SK-N-SH (cell line): Measurements from ENCODE around the gene S100Z. TPM values are rescaled to one million over a fixed set of nuclear protein-coding genes. Genes with fewer than 3 reads are reported as not detected.

ENCODE experiments used
- CTCF ChIA-PET: fragments of 300-600, 350-600 bp; formaldehyde crosslinking; extraction: SDS; loops from one replicate; lab custom pipeline; 2021; lab: Yijun Ruan, JAX
- POLR2A ChIA-PET: fragments of 350-600 bp; sonication (Branson Sonifier 250); formaldehyde crosslinking; extraction: SDS; loops from one replicate; lab custom pipeline; 2020; ENCODE audit warnings: antibody characterized with exemption, inconsistent platforms; lab: Yijun Ruan, JAX
- DNase-seq: peaks from one replicate; pipeline ENCODE4 v3.0.0; 2012
- H2AFZ ChIP-seq: fragments of 200-600 bp; sonication (generic); 2 replicates; pipeline ENCODE4 v1.8.1; 2016; ENCODE audit warnings: antibody characterized with exemption, mild to moderate bottlenecking, low read depth
- H3F3A ChIP-seq: fragments of 200-600 bp; sonication (generic); replicated peaks from 2 replicates; pipeline ENCODE3; 2016; ENCODE audit warnings: antibody characterized with exemption, mild to moderate bottlenecking; ENCODE audit not compliant: insufficient read depth
- H3K27ac ChIP-seq, 2 experiments: fragments of 200-500 bp in 1 of 2; fragments of 200-600 bp in 1 of 2; sonication (Bioruptor generic) in 1 of 2; sonication (generic), shearing (Covaris generic) in 1 of 2; 2 replicates each; pipeline versions ENCODE4 v1.5.1 to v1.6.1; 2014 to 2016; ENCODE audit warnings: low read depth in 2 of 2, inconsistent platforms in 1 of 2, low read length in 1 of 2, mild to moderate bottlenecking in 1 of 2, mixed read lengths in 1 of 2
- H3K27me3 ChIP-seq: fragments of 200-600 bp; sonication (generic), shearing (Covaris generic); 2 replicates; pipeline ENCODE4 v1.6.1; 2016; ENCODE audit warnings: mixed run types; ENCODE audit not compliant: insufficient read depth
- H3K36me3 ChIP-seq, 2 experiments: fragments of 200-500 bp in 1 of 2; fragments of 200-600 bp in 1 of 2; sonication (Bioruptor generic) in 1 of 2; sonication (generic) in 1 of 2; replicated peaks in 1 of 2; 2 replicates each; pipeline versions ENCODE3 to v1.5.1; 2014 to 2016; ENCODE audit warnings: low read length in 1 of 2, mild to moderate bottlenecking in 1 of 2; ENCODE audit not compliant: insufficient read depth in 2 of 2, control insufficient read depth in 1 of 2
- H3K4me1 ChIP-seq, 2 experiments: fragments of 200-500 bp in 1 of 2; fragments of 200-600 bp in 1 of 2; sonication (Bioruptor generic) in 1 of 2; sonication (generic), shearing (Covaris generic) in 1 of 2; 2 replicates each; pipeline versions ENCODE4 v1.5.1 to v1.6.1; 2014 to 2016; ENCODE audit warnings: low read depth in 1 of 2, low read length in 1 of 2, mixed run types in 1 of 2; ENCODE audit not compliant: insufficient read depth in 2 of 2, control insufficient read depth in 1 of 2
- H3K4me2 ChIP-seq: fragments of 200-600 bp; sonication (generic), shearing (Covaris generic); 2 replicates; pipeline ENCODE4 v1.6.1; 2017; ENCODE audit warnings: mixed run types
- H3K4me3 ChIP-seq, 2 experiments: fragments of 200-500 bp in 1 of 2; fragments of 200-600 bp in 1 of 2; sonication (Bioruptor generic) in 1 of 2; sonication (generic), shearing (Covaris generic) in 1 of 2; 2 replicates each; pipeline versions ENCODE4 v1.5.1 to v1.8.1; 2014 to 2016; ENCODE audit warnings: low read depth in 2 of 2, inconsistent platforms in 1 of 2, low read length in 1 of 2, mild to moderate bottlenecking in 1 of 2, mixed read lengths in 1 of 2, moderate library complexity in 1 of 2
- H3K79me2 ChIP-seq: fragments of 200-600 bp; sonication (generic); 2 replicates; pipeline ENCODE4 v1.8.1; 2017; ENCODE audit warnings: mild to moderate bottlenecking; ENCODE audit not compliant: insufficient read depth
- H3K9ac ChIP-seq: fragments of 200-600 bp; sonication (generic); 2 replicates; pipeline ENCODE4 v1.6.1; 2017; ENCODE audit warnings: mixed run types
- H3K9me2 ChIP-seq: fragments of 200-600 bp; sonication (generic); 2 replicates; pipeline ENCODE4 v1.6.1; 2017; ENCODE audit warnings: mixed run types
- H3K9me3 ChIP-seq: fragments of 200-600 bp; sonication (generic); 2 replicates; pipeline ENCODE4 v1.6.1; 2017; ENCODE audit warnings: mixed run types, mild to moderate bottlenecking, moderate library complexity
- H4K20me1 ChIP-seq: fragments of 200-600 bp; sonication (generic); 2 replicates; pipeline ENCODE4 v1.6.1; 2017; ENCODE audit warnings: mild to moderate bottlenecking, mixed run types; ENCODE audit not compliant: insufficient read depth
- EP300 ChIP-seq, 2 experiments: IDR thresholded peaks; 2 replicates each; pipeline versions ENCODE4 v1.4.0 to v1.6.1; 2012; ENCODE audit warnings: borderline replicate concordance in 1 of 2, low read depth in 1 of 2, low read length in 1 of 2
- EZH2phosphoT487 ChIP-seq: fragments of 200-600 bp; sonication (generic); IDR thresholded peaks from 2 replicates; pipeline ENCODE4 v1.6.1; 2017; ENCODE audit warnings: low read depth, mixed run types, mild to moderate bottlenecking, antibody characterized with exemption, moderate library complexity, borderline replicate concordance
- FOSL2 ChIP-seq: IDR thresholded peaks from 2 replicates; pipeline ENCODE4 v1.4.0; 2012; ENCODE audit warnings: low read depth, mild to moderate bottlenecking, moderate library complexity, borderline replicate concordance
- JUND ChIP-seq: IDR thresholded peaks from 2 replicates; pipeline ENCODE4 v1.4.0; 2012
- MXI1 ChIP-seq: IDR thresholded peaks from 2 replicates; pipeline ENCODE4 v1.6.1; 2012; ENCODE audit warnings: mild to moderate bottlenecking, low read depth, low read length, improper control_type of control experiment
- NFIC ChIP-seq: IDR thresholded peaks from 2 replicates; pipeline ENCODE4 v1.4.0; 2012; ENCODE audit warnings: borderline replicate concordance
- POLR2AphosphoS5 ChIP-seq: IDR thresholded peaks from 2 replicates; pipeline ENCODE4 v1.6.1; 2012; ENCODE audit warnings: low read depth, low read length
- RAD21 ChIP-seq: IDR thresholded peaks from 2 replicates; pipeline ENCODE4 v1.6.1; 2012; ENCODE audit warnings: mild to moderate bottlenecking, low read length
- RFX5 ChIP-seq: IDR thresholded peaks from 2 replicates; pipeline ENCODE4 v1.6.1; 2012; ENCODE audit warnings: mild to moderate bottlenecking, improper control_type of control experiment, low read length
- RXRA ChIP-seq: IDR thresholded peaks from 2 replicates; pipeline ENCODE4 v1.4.0; 2012; ENCODE audit warnings: low read depth, mild to moderate bottlenecking, borderline replicate concordance
- SIN3A ChIP-seq: IDR thresholded peaks from 2 replicates; pipeline ENCODE4 v1.6.1; 2012; ENCODE audit warnings: low read depth, mild to moderate bottlenecking, low read length, moderate library complexity, borderline replicate concordance
- TCF12 ChIP-seq: IDR thresholded peaks from 2 replicates; pipeline ENCODE4 v1.4.0; 2012
- TEAD4 ChIP-seq: IDR thresholded peaks from 2 replicates; pipeline ENCODE4 v1.4.0; 2012; ENCODE audit warnings: mild to moderate bottlenecking, borderline replicate concordance; ENCODE audit not compliant: insufficient read depth
- WGBS: methylation state at CpG from one replicate; pipeline ENCODE4 v1.1.6; 2017; ENCODE audit warnings: low lambda C conversion rate; 5-methylcytosine and 5-hydroxymethylcytosine counted together
- polyA plus RNA-seq, 3 experiments: library from polyadenylated mRNA; depleted of rRNA; stranded (reverse); fragments of >200 nt; gene quantifications; 2 replicates each; pipeline ENCODE4 v1.2.3, GENCODE V29; 2012
- TF ChIP-seq, protein P1 (sequence below): IDR thresholded peaks from 2 replicates; pipeline ENCODE4 v1.6.1; 2012; ENCODE audit warnings: mild to moderate bottlenecking, low read depth, low read length, moderate library complexity
- TF ChIP-seq, protein P2 (sequence below): IDR thresholded peaks from 2 replicates; pipeline ENCODE4; 2012
- TF ChIP-seq, protein P3 (sequence below): fragments of 200-600 bp; sonication (generic); IDR thresholded peaks from 2 replicates; pipeline ENCODE4 v1.6.1; 2017; ENCODE audit warnings: antibody characterized with exemption, mild to moderate bottlenecking, moderate library complexity

Gene S100Z
- polyA plus RNA-seq, 1 of the 3 experiments (the other 2 are of a cell fraction) = not detected

DNA sequence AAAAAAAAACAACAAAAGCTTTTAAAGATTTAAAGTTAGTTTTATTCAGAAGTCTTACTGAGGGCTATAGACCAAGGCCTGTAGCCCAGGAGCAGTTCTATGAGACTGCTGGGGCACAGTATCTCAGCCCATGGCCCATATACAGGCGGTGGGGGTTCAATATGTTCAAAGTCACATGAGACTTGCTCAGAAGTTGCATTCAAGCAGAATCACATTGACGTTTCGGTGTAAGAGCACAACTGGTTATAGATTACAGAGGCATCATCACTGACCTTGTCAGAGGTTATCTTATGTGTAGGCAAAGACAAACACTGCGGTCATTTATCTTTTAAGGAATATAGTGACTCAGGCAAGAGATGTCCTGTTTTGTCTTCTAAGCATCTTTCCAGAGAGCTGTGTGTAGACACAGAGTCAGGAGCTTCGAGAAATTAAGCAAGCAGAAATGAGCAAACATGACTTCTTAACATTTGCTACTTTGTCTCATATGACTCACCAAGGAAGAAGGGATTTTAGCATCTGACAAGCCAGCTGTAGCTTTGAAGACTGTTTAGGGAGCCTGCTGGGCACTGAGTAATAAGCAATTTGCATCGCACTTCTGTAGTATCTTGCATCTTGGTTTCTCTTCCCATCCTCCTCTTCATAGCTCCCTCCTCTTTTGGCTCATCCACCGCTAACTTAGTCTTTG is 43.9 kb upstream of the S100Z start (continued):
- TF ChIP-seq, protein P1, sequence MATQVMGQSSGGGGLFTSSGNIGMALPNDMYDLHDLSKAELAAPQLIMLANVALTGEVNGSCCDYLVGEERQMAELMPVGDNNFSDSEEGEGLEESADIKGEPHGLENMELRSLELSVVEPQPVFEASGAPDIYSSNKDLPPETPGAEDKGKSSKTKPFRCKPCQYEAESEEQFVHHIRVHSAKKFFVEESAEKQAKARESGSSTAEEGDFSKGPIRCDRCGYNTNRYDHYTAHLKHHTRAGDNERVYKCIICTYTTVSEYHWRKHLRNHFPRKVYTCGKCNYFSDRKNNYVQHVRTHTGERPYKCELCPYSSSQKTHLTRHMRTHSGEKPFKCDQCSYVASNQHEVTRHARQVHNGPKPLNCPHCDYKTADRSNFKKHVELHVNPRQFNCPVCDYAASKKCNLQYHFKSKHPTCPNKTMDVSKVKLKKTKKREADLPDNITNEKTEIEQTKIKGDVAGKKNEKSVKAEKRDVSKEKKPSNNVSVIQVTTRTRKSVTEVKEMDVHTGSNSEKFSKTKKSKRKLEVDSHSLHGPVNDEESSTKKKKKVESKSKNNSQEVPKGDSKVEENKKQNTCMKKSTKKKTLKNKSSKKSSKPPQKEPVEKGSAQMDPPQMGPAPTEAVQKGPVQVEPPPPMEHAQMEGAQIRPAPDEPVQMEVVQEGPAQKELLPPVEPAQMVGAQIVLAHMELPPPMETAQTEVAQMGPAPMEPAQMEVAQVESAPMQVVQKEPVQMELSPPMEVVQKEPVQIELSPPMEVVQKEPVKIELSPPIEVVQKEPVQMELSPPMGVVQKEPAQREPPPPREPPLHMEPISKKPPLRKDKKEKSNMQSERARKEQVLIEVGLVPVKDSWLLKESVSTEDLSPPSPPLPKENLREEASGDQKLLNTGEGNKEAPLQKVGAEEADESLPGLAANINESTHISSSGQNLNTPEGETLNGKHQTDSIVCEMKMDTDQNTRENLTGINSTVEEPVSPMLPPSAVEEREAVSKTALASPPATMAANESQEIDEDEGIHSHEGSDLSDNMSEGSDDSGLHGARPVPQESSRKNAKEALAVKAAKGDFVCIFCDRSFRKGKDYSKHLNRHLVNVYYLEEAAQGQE = no peak; the same call in 1 of the 2 replicates
- TF ChIP-seq TCF12 (peak; percentile 89), EZH2phosphoT487 (no peak), EP300 (IDR thresholded peaks at IDR 0.05; ENCODE audit: borderline replicate concordance in 1 of 2, low read depth in 1 of 2, low read length in 1 of 2) (peak in 1 of 2 experiments; percentile 85; a peak in 2 of 4 replicates), JUND (peak; percentile 80), SIN3A (no peak), TEAD4 (peak; percentile 76), RXRA (peak; percentile 85)
- TF ChIP-seq, protein P2, sequence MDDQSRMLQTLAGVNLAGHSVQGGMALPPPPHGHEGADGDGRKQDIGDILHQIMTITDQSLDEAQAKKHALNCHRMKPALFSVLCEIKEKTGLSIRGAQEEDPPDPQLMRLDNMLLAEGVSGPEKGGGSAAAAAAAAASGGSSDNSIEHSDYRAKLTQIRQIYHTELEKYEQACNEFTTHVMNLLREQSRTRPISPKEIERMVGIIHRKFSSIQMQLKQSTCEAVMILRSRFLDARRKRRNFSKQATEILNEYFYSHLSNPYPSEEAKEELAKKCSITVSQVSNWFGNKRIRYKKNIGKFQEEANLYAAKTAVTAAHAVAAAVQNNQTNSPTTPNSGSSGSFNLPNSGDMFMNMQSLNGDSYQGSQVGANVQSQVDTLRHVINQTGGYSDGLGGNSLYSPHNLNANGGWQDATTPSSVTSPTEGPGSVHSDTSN = peak; percentile 77
- TF ChIP-seq, protein P3, sequence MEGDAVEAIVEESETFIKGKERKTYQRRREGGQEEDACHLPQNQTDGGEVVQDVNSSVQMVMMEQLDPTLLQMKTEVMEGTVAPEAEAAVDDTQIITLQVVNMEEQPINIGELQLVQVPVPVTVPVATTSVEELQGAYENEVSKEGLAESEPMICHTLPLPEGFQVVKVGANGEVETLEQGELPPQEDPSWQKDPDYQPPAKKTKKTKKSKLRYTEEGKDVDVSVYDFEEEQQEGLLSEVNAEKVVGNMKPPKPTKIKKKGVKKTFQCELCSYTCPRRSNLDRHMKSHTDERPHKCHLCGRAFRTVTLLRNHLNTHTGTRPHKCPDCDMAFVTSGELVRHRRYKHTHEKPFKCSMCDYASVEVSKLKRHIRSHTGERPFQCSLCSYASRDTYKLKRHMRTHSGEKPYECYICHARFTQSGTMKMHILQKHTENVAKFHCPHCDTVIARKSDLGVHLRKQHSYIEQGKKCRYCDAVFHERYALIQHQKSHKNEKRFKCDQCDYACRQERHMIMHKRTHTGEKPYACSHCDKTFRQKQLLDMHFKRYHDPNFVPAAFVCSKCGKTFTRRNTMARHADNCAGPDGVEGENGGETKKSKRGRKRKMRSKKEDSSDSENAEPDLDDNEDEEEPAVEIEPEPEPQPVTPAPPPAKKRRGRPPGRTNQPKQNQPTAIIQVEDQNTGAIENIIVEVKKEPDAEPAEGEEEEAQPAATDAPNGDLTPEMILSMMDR = no peak

DNA sequence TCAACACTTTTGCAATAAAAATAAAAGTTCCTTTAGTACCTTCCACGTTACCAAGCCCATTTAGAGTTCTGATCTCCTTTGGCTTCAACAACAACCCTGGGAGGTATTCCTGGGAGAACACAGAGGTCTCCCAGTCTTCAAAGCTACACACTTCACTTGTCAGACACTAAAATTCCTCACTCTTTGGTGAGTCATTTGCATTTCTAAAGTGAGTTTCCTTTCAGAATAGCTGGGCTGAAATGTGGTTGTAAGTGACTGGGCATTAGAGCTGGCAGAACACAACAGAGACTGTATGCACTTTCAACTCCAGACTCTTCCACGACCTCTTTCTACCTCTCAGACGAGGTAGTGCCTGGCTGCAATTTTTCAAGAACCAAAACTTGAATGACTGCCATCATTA is 42.5 kb upstream of the S100Z start:
- Histone ChIP-seq H3K4me3 (no peak overlapping the region), H3K4me2 (peak overlapping the region; percentile 58; the same call in 1 of the 2 replicates), H3K9me3 (no peaks in the 10 kb centered on the region), H3K27me3 (no peaks in the 10 kb centered on the region), H2AFZ (no peak overlapping the region), H3K9ac (peak overlapping the region; percentile 40; the same call in 1 of the 2 replicates), H3K4me1 (peaks cover 0 to 26% of the 10 kb centered on the region in 2 experiments; a peak in 2 of 4 replicates), H3K79me2 (no peaks in the 10 kb centered on the region), H3K36me3 (no peaks in the 10 kb centered on the region), H4K20me1 (no peaks in the 10 kb centered on the region), H3F3A (peaks cover 35% of the 10 kb centered on the region), H3K27ac (peak overlapping the region in 1 of 2 experiments; percentile 98; a peak in 2 of 4 replicates), H3K9me2 (no peaks in the 10 kb centered on the region)
- TF ChIP-seq RFX5 (no peak), EP300 (IDR thresholded peaks at IDR 0.05; ENCODE audit: borderline replicate concordance in 1 of 2, low read depth in 1 of 2, low read length in 1 of 2) (peak in 1 of 2 experiments; percentile 45; a peak in 1 of 4 replicates), POLR2AphosphoS5 (no peak; the same call in 1 of the 2 replicates), TCF12 (peak; percentile 59; the same call in 1 of the 2 replicates), SIN3A (peak; percentile 52; the same call in 1 of the 2 replicates), RXRA (0 out of 2 replicates have a peak, but pooled peaks have one; percentile 18), NFIC (peak; percentile 24; the same call in 1 of the 2 replicates), MXI1 (no peak), FOSL2 (peak; percentile 75; the same call in 1 of the 2 replicates), JUND (peak; percentile 60), TEAD4 (peak; percentile 35; the same call in 1 of the 2 replicates), RAD21 (no peak)
- TF ChIP-seq, protein P2 = peak; percentile 75
- DNase-seq = no peak
- whole genome bisulfite sequencing = 36% methylated on average over 3 of the region's 3 CpGs
- ChIA-PET CTCF (interaction anchor here (0.9 to 1.0 kb wide), 2 partner anchors 11 to 270 kb away, joined by 3 read pairs; no protein-coding TSS in a partner anchor), POLR2A (no interaction called here)
